GM23338 (cell line): Measurements from ENCODE around the gene PIPOX. TPM values are rescaled to one million over a fixed set of nuclear protein-coding genes. Genes with fewer than 3 reads are reported as not detected.

ENCODE experiments used
- ATAC-seq: fragments of 200-7000 bp; cut with Tn5 transposase; 3 replicates; pipeline ENCODE4 v1.9.1; 2020
- DNase-seq: peaks from one replicate; pipeline ENCODE4 v3.0.0-alpha.2; 2015; ENCODE audit warnings: low spot score
- H2AFZ ChIP-seq: fragments of 200-600 bp; sonication (generic); 2 replicates; pipeline ENCODE4 v1.8.0; 2016; ENCODE audit warnings: antibody characterized with exemption, mild to moderate bottlenecking, moderate library complexity
- H3F3A ChIP-seq: fragments of 200-600 bp; sonication (generic); replicated peaks from 2 replicates; pipeline ENCODE4 v1.8.0; 2017; ENCODE audit warnings: antibody characterized with exemption, mixed run types, low read depth
- H3K27ac ChIP-seq: fragments of 200-600 bp; sonication (generic); 2 replicates; pipeline ENCODE4 v1.6.1; 2016; ENCODE audit warnings: low read depth
- H3K27me3 ChIP-seq: fragments of 200-600 bp; sonication (generic); 2 replicates; pipeline ENCODE4 v1.8.0; 2016; ENCODE audit warnings: mild to moderate bottlenecking, mixed run types, moderate library complexity; ENCODE audit not compliant: insufficient read depth
- H3K36me3 ChIP-seq: fragments of 200-600 bp; sonication (generic); 2 replicates; pipeline ENCODE4 v1.8.0; 2016; ENCODE audit warnings: mild to moderate bottlenecking; ENCODE audit not compliant: insufficient read depth
- H3K4me1 ChIP-seq: fragments of 200-600 bp; sonication (generic); 2 replicates; pipeline ENCODE4 v1.8.0; 2016; ENCODE audit warnings: mild to moderate bottlenecking, moderate library complexity; ENCODE audit not compliant: insufficient read depth
- H3K4me2 ChIP-seq: fragments of 200-600 bp; sonication (generic); 2 replicates; pipeline ENCODE4 v1.7.1; 2017; ENCODE audit warnings: mixed run types
- H3K4me3 ChIP-seq: fragments of 200-600 bp; sonication (generic); 2 replicates; pipeline ENCODE4 v1.6.1; 2016; ENCODE audit warnings: mixed run types
- H3K79me2 ChIP-seq: fragments of 200-600 bp; sonication (generic); replicated peaks from 2 replicates; pipeline ENCODE4 v1.8.0; 2017; ENCODE audit warnings: mild to moderate bottlenecking; ENCODE audit not compliant: insufficient read depth
- H3K9me2 ChIP-seq: fragments of 200-600 bp; sonication (generic); 2 replicates; pipeline ENCODE4 v1.8.0; 2017; ENCODE audit not compliant: insufficient read depth
- H4K20me1 ChIP-seq: fragments of 200-600 bp; sonication (generic); replicated peaks from 2 replicates; pipeline ENCODE4 v1.8.0; 2017; ENCODE audit warnings: mild to moderate bottlenecking; ENCODE audit not compliant: insufficient read depth
- H3K27ac Mint-ChIP-seq: 2 replicates; pipeline ENCODE4 v1.8.0; 2020; ENCODE audit warnings: inconsistent platforms, mild to moderate bottlenecking, moderate library complexity, mixed read lengths
- H3K27me3 Mint-ChIP-seq: 3 replicates; pipeline ENCODE4 v1.8.0; 2022; ENCODE audit warnings: low read depth, mild to moderate bottlenecking, moderate library complexity, mixed read lengths, inconsistent platforms; ENCODE audit not compliant: insufficient read depth, poor library complexity
- H3K36me3 Mint-ChIP-seq: 3 replicates; pipeline ENCODE4 v1.8.0; 2021; ENCODE audit warnings: low read depth, mild to moderate bottlenecking, inconsistent platforms, moderate library complexity, mixed read lengths
- H3K4me1 Mint-ChIP-seq: 3 replicates; pipeline ENCODE4 v1.8.0; 2020; ENCODE audit warnings: mild to moderate bottlenecking, inconsistent platforms, mixed read lengths
- H3K4me3 Mint-ChIP-seq: 3 replicates; pipeline ENCODE4 v1.8.0; 2021; ENCODE audit warnings: moderate library complexity, mild to moderate bottlenecking, inconsistent platforms, mixed read lengths
- H3K9me3 Mint-ChIP-seq: 3 replicates; pipeline ENCODE4 v1.8.0; 2020; ENCODE audit warnings: moderate library complexity, mild to moderate bottlenecking, inconsistent platforms, mixed read lengths
- CREB1 ChIP-seq: fragments of 250-450 bp; sonication (Bioruptor Pico); IDR thresholded peaks from 2 replicates; pipeline ENCODE4 v1.5.0; 2020; ENCODE audit warnings: low read depth, mild to moderate bottlenecking, moderate library complexity
- CTCF ChIP-seq, 2 experiments: fragments of 200-600 bp in 1 of 2; sonication (generic) in 1 of 2; conservative IDR thresholded peaks; 2 replicates each; pipeline versions ENCODE4 v1.5.1 to v1.6.1; 2016 to 2017; ENCODE audit warnings: antibody characterized with exemption in 2 of 2, low read depth in 2 of 2, mild to moderate bottlenecking in 2 of 2, moderate library complexity in 1 of 2
- ETS1 ChIP-seq: IDR thresholded peaks from 2 replicates; pipeline ENCODE4 v1.6.1; 2016; ENCODE audit warnings: antibody characterized with exemption
- EZH2phosphoT487 ChIP-seq: fragments of 200-600 bp; sonication (generic); IDR thresholded peaks from one replicate; pipeline ENCODE4 v1.8.1; 2018; ENCODE audit warnings: antibody characterized with exemption; ENCODE audit not compliant: unreplicated experiment
- JUNB ChIP-seq: IDR thresholded peaks from one replicate; pipeline ENCODE4 v1.6.1; 2016; ENCODE audit warnings: antibody characterized with exemption; ENCODE audit not compliant: unreplicated experiment
- POLR2AphosphoS5 ChIP-seq: IDR thresholded peaks from 2 replicates; pipeline ENCODE4 v1.6.1; 2016; ENCODE audit warnings: antibody characterized with exemption, low read depth
- ZNF114 ChIP-seq: fragments of 250-450 bp; sonication (Bioruptor Pico); IDR thresholded peaks from 2 replicates; pipeline ENCODE4 v1.5.0; 2020; ENCODE audit warnings: mild to moderate bottlenecking, moderate library complexity
- polyA plus RNA-seq: library from polyadenylated mRNA; unstranded; fragments of >200 nt; fragmentation: Nextera tagmentation; extraction: Ambion mirVana; gene quantifications from 2 replicates; pipeline ENCODE4 v1.2.1, GENCODE V29; 2016
- total RNA-seq: library from RNA; depleted of rRNA; stranded (reverse); fragments of >200 nt; shearing (Covaris generic); gene quantifications from 2 replicates; pipeline ENCODE4 v1.2.3, GENCODE V29; 2014
- TF ChIP-seq, protein P1 (sequence below): fragments of 250-450 bp; sonication (Bioruptor Pico); IDR thresholded peaks from 2 replicates; pipeline ENCODE4 v1.5.0; 2020; ENCODE audit warnings: mild to moderate bottlenecking, moderate library complexity
- TF ChIP-seq, protein P2 (sequence below): IDR thresholded peaks from one replicate; pipeline ENCODE4 v1.6.1; 2018; ENCODE audit warnings: antibody characterized with exemption; ENCODE audit not compliant: unreplicated experiment

PIPOX gene
- total and polyA plus RNA-seq, 2 experiments from 2014 or later: 22.6 to 34.6 TPM

- no peak for TF ChIP-seq EZH2phosphoT487
- no peak for TF ChIP-seq ETS1
- TF ChIP-seq, protein P1, sequence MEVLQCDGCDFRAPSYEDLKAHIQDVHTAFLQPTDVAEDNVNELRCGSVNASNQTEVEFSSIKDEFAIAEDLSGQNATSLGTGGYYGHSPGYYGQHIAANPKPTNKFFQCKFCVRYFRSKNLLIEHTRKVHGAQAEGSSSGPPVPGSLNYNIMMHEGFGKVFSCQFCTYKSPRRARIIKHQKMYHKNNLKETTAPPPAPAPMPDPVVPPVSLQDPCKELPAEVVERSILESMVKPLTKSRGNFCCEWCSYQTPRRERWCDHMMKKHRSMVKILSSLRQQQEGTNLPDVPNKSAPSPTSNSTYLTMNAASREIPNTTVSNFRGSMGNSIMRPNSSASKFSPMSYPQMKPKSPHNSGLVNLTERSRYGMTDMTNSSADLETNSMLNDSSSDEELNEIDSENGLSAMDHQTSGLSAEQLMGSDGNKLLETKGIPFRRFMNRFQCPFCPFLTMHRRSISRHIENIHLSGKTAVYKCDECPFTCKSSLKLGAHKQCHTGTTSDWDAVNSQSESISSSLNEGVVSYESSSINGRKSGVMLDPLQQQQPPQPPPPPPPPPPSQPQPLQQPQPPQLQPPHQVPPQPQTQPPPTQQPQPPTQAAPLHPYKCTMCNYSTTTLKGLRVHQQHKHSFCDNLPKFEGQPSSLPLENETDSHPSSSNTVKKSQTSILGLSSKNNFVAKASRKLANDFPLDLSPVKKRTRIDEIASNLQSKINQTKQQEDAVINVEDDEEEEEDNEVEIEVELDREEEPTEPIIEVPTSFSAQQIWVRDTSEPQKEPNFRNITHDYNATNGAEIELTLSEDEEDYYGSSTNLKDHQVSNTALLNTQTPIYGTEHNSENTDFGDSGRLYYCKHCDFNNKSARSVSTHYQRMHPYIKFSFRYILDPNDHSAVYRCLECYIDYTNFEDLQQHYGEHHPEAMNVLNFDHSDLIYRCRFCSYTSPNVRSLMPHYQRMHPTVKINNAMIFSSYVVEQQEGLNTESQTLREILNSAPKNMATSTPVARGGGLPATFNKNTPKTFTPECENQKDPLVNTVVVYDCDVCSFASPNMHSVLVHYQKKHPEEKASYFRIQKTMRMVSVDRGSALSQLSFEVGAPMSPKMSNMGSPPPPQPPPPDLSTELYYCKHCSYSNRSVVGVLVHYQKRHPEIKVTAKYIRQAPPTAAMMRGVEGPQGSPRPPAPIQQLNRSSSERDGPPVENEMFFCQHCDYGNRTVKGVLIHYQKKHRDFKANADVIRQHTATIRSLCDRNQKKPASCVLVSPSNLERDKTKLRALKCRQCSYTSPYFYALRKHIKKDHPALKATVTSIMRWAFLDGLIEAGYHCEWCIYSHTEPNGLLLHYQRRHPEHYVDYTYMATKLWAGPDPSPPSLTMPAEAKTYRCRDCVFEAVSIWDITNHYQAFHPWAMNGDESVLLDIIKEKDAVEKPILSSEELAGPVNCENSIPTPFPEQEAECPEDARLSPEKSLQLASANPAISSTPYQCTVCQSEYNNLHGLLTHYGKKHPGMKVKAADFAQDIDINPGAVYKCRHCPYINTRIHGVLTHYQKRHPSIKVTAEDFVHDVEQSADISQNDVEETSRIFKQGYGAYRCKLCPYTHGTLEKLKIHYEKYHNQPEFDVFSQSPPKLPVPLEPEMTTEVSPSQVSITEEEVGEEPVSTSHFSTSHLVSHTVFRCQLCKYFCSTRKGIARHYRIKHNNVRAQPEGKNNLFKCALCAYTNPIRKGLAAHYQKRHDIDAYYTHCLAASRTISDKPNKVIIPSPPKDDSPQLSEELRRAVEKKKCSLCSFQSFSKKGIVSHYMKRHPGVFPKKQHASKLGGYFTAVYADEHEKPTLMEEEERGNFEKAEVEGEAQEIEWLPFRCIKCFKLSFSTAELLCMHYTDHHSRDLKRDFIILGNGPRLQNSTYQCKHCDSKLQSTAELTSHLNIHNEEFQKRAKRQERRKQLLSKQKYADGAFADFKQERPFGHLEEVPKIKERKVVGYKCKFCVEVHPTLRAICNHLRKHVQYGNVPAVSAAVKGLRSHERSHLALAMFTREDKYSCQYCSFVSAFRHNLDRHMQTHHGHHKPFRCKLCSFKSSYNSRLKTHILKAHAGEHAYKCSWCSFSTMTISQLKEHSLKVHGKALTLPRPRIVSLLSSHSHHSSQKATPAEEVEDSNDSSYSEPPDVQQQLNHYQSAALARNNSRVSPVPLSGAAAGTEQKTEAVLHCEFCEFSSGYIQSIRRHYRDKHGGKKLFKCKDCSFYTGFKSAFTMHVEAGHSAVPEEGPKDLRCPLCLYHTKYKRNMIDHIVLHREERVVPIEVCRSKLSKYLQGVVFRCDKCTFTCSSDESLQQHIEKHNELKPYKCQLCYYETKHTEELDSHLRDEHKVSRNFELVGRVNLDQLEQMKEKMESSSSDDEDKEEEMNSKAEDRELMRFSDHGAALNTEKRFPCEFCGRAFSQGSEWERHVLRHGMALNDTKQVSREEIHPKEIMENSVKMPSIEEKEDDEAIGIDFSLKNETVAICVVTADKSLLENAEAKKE: no peak
- TF ChIP-seq ZNF114 (CRISPR knock-in tag): no peak
- TF ChIP-seq JUNB: no peak
- no peak for TF ChIP-seq CREB1
Observed at GRCh38 chr17:28996554-28997096, 46.3 kb upstream of the PIPOX start (continued).

GRCh38 chr17:28997806-28998205 lies 45.1 kb upstream of the PIPOX start:
- Histone ChIP-seq H3K9me2 (no peaks in the 10 kb centered on the region), H3F3A (no peaks in the 10 kb centered on the region; the same call in 1 of the 2 replicates), H3K4me2 (no peak overlapping the region), H4K20me1 (no peaks in the 10 kb centered on the region), H2AFZ (no peak overlapping the region), H3K4me3 (no peak overlapping the region), H3K36me3 (no peaks in the 10 kb centered on the region), H3K27ac (no peak overlapping the region), H3K27me3 (no peaks in the 10 kb centered on the region), H3K79me2 (no peaks in the 10 kb centered on the region), H3K4me1 (peaks cover 25% of the 10 kb centered on the region)
- H3K9me3 Mint-ChIP-seq: no peaks in the 10 kb centered on the region; the same call in 2 of the 3 replicates
- no peak overlapping the region for H3K27ac Mint-ChIP-seq
- H3K4me1 Mint-ChIP-seq: peaks cover 42% of the 10 kb centered on the region
- DNase-seq (no peak), ATAC-seq (no peak)
- H3K27me3 Mint-ChIP-seq: peaks cover 42% of the 10 kb centered on the region
- no peaks in the 10 kb centered on the region for H3K36me3 Mint-ChIP-seq
- no peak overlapping the region for H3K4me3 Mint-ChIP-seq
- TF ChIP-seq, protein P2, sequence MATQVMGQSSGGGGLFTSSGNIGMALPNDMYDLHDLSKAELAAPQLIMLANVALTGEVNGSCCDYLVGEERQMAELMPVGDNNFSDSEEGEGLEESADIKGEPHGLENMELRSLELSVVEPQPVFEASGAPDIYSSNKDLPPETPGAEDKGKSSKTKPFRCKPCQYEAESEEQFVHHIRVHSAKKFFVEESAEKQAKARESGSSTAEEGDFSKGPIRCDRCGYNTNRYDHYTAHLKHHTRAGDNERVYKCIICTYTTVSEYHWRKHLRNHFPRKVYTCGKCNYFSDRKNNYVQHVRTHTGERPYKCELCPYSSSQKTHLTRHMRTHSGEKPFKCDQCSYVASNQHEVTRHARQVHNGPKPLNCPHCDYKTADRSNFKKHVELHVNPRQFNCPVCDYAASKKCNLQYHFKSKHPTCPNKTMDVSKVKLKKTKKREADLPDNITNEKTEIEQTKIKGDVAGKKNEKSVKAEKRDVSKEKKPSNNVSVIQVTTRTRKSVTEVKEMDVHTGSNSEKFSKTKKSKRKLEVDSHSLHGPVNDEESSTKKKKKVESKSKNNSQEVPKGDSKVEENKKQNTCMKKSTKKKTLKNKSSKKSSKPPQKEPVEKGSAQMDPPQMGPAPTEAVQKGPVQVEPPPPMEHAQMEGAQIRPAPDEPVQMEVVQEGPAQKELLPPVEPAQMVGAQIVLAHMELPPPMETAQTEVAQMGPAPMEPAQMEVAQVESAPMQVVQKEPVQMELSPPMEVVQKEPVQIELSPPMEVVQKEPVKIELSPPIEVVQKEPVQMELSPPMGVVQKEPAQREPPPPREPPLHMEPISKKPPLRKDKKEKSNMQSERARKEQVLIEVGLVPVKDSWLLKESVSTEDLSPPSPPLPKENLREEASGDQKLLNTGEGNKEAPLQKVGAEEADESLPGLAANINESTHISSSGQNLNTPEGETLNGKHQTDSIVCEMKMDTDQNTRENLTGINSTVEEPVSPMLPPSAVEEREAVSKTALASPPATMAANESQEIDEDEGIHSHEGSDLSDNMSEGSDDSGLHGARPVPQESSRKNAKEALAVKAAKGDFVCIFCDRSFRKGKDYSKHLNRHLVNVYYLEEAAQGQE: no peak
- TF ChIP-seq CREB1 (no peak), EZH2phosphoT487 (no peak), POLR2AphosphoS5 (no peak), CTCF (conservative IDR thresholded peaks at IDR 0.05; ENCODE audit: low read depth in 2 of 2) (no peak)
